Testis (tissue), 2 donors: ENCODE measurements around the gene LRRC27.

ENCODE experiments used
- POLR2A ChIP-seq: fragments of 450-650 bp; IDR thresholded peaks from one replicate; pipeline ENCODE4 v1.6.1; 2017; ENCODE audit warnings: antibody characterized with exemption, mild to moderate bottlenecking, moderate library complexity
- TF ChIP-seq, protein P1 (sequence below), 3 experiments: fragments of 450-650 bp in 2 of 3; fragments of 200-600 bp in 1 of 3; sonication (generic) in 1 of 3; IDR thresholded peaks; one replicate each; pipeline ENCODE4 v1.5.1; 2016 to 2019; ENCODE audit warnings: antibody characterized with exemption in 3 of 3, mild to moderate bottlenecking in 2 of 3, moderate library complexity in 1 of 3

DNA sequence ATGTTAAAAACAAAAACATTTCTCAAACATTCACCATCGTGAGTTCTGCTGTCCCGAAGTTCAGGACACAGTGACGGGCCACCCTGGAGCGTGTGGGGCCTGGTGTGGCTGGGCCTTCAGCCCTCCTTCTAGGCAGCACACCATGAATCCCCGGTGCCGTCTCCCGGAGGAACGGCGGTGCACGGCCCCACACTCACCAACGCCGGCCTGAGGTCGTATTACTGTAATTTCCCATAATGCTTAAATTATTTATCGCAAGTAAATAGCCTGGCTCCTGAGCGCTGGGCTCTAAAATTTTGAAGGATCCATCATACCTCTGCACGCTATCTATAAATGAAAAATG is 25.7 kb upstream of the LRRC27 start:
- TF ChIP-seq POLR2A: no peak
- TF ChIP-seq, protein P1, sequence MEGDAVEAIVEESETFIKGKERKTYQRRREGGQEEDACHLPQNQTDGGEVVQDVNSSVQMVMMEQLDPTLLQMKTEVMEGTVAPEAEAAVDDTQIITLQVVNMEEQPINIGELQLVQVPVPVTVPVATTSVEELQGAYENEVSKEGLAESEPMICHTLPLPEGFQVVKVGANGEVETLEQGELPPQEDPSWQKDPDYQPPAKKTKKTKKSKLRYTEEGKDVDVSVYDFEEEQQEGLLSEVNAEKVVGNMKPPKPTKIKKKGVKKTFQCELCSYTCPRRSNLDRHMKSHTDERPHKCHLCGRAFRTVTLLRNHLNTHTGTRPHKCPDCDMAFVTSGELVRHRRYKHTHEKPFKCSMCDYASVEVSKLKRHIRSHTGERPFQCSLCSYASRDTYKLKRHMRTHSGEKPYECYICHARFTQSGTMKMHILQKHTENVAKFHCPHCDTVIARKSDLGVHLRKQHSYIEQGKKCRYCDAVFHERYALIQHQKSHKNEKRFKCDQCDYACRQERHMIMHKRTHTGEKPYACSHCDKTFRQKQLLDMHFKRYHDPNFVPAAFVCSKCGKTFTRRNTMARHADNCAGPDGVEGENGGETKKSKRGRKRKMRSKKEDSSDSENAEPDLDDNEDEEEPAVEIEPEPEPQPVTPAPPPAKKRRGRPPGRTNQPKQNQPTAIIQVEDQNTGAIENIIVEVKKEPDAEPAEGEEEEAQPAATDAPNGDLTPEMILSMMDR (IDR thresholded peaks at IDR 0.05): no peak
